Liver (tissue), 3 donors: Measurements from ENCODE around the gene CFAP251.

Experiments used
- EGR1 ChIP-seq, 2 donors: IDR thresholded peaks; 2 replicates each; pipeline ENCODE4 v1.6.1; 2016 to 2018; ENCODE audit warnings: antibody characterized with exemption in 2 of 2, low read depth in 2 of 2
- GABPA ChIP-seq, 2 donors: IDR thresholded peaks in 1 of 2; conservative IDR thresholded peaks in 1 of 2; 2 replicates each; pipeline ENCODE4 v1.6.1; 2016; ENCODE audit warnings: antibody characterized with exemption in 2 of 2, mild to moderate bottlenecking in 1 of 2, moderate library complexity in 1 of 2
- HNF4A ChIP-seq, 2 donors: conservative IDR thresholded peaks; 2 replicates each; pipeline ENCODE4 v1.6.1; 2016; ENCODE audit warnings: antibody characterized with exemption in 2 of 2, mild to moderate bottlenecking in 2 of 2
- HNF4G ChIP-seq: IDR thresholded peaks from 2 replicates; pipeline ENCODE4 v1.6.1; 2016; ENCODE audit warnings: antibody characterized with exemption
- MAX ChIP-seq: IDR thresholded peaks from 2 replicates; pipeline ENCODE4 v1.6.1; 2016; ENCODE audit warnings: antibody characterized with exemption
- RAD21 ChIP-seq, 2 donors: IDR thresholded peaks; 2 replicates each; pipeline ENCODE4 v1.6.1; 2016; ENCODE audit warnings: antibody characterized with exemption in 2 of 2, mild to moderate bottlenecking in 2 of 2
- REST ChIP-seq: IDR thresholded peaks from 2 replicates; pipeline ENCODE4 v1.6.1; 2016; ENCODE audit warnings: antibody characterized with exemption, mild to moderate bottlenecking
- TAF1 ChIP-seq: conservative IDR thresholded peaks from 2 replicates; pipeline ENCODE4 v1.6.1; 2016; ENCODE audit warnings: antibody characterized with exemption, mild to moderate bottlenecking
- YY1 ChIP-seq: IDR thresholded peaks from 2 replicates; pipeline ENCODE4 v1.6.1; 2016; ENCODE audit warnings: antibody characterized with exemption, mild to moderate bottlenecking
- ZBTB33 ChIP-seq: IDR thresholded peaks from 2 replicates; pipeline ENCODE4 v1.6.1; 2016; ENCODE audit warnings: antibody characterized with exemption
- TF ChIP-seq, protein P1 (sequence below): fragments of 150-350 bp; IDR thresholded peaks from 2 replicates; pipeline ENCODE4 v1.5.1; 2017; ENCODE audit warnings: improper control_type of control experiment, low read depth, low read length; ENCODE audit not compliant: missing input control
- donor health status: healthy.
- donor health status: healthy.

DNA sequence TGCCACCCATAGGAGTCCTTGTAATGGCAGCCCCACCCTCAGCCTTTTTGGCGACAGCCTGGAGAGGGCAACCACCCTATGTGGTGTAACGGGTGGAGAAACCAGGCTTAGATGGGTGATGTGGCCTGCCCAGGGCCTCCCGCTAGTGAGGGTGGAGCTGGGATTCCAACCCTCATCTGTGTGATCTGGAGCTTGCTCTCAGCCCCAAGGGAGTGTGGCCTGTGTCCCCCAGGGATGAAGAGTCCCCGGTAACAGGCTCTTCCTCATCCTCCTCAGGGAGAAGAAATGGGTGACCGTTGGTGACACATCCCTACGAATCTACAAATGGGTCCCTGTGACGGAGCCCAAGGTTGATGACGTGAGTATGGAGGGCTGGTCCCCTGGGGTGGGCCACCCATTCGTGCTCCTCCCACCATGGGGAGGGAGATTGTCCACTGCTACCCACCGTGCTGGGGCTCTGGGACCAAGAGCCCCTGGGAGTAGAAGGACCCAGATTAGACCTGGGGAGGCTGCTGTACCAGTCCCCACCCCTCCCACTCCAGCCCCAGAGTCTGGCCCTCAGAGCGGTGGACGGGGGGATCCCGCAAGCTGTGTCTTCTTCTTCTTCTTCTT is 112.1 kb downstream of the CFAP251 start:
- TF ChIP-seq, protein P1, sequence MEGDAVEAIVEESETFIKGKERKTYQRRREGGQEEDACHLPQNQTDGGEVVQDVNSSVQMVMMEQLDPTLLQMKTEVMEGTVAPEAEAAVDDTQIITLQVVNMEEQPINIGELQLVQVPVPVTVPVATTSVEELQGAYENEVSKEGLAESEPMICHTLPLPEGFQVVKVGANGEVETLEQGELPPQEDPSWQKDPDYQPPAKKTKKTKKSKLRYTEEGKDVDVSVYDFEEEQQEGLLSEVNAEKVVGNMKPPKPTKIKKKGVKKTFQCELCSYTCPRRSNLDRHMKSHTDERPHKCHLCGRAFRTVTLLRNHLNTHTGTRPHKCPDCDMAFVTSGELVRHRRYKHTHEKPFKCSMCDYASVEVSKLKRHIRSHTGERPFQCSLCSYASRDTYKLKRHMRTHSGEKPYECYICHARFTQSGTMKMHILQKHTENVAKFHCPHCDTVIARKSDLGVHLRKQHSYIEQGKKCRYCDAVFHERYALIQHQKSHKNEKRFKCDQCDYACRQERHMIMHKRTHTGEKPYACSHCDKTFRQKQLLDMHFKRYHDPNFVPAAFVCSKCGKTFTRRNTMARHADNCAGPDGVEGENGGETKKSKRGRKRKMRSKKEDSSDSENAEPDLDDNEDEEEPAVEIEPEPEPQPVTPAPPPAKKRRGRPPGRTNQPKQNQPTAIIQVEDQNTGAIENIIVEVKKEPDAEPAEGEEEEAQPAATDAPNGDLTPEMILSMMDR, result no peak
- TF ChIP-seq REST, result no peak
- no peak for TF ChIP-seq RAD21 (IDR thresholded peaks at IDR 0.05)
- TF ChIP-seq HNF4G, result no peak
- TF ChIP-seq GABPA (IDR thresholded peaks at IDR 0.05 in 1 of 2, conservative IDR thresholded peaks at IDR 0.05 in 1 of 2), result no peak
- no peak for TF ChIP-seq ZBTB33
- no peak for TF ChIP-seq MAX
- no peak for TF ChIP-seq YY1
- TF ChIP-seq EGR1 (IDR thresholded peaks at IDR 0.05; ENCODE audit: low read depth in 2 of 2), result no peak
- TF ChIP-seq HNF4A (conservative IDR thresholded peaks at IDR 0.05), result no peak
- TF ChIP-seq TAF1, result no peak
